Tibial nerve (tissue), 4 donors: ENCODE data around the gene PHF19.

Source experiments
- EP300 ChIP-seq, 2 donors: sonication (generic); formaldehyde crosslinking; IDR thresholded peaks; one replicate each; pipeline ENCODE4 v1.6.1; 2017; ENCODE audit warnings: antibody characterized with exemption in 2 of 2, mild to moderate bottlenecking in 1 of 2
- POLR2A ChIP-seq, 2 donors: fragments of 450-650 bp; IDR thresholded peaks; one replicate each; pipeline ENCODE4 v1.6.1; 2017; ENCODE audit warnings: antibody characterized with exemption in 2 of 2, mild to moderate bottlenecking in 2 of 2, moderate library complexity in 2 of 2
- TF ChIP-seq, protein P1 (sequence below), 5 experiments: fragments of 200-600 bp in 3 of 5; fragments of 450-650 bp in 2 of 5; sonication (generic) in 3 of 5; IDR thresholded peaks; one replicate each; pipeline ENCODE4 v1.5.1; 2016 to 2019; ENCODE audit warnings: antibody characterized with exemption in 5 of 5, mild to moderate bottlenecking in 3 of 5, moderate library complexity in 2 of 5

- TF ChIP-seq POLR2A (IDR thresholded peaks at IDR 0.05) (no peak), EP300 (IDR thresholded peaks at IDR 0.05) (no peak)
- TF ChIP-seq, protein P1, sequence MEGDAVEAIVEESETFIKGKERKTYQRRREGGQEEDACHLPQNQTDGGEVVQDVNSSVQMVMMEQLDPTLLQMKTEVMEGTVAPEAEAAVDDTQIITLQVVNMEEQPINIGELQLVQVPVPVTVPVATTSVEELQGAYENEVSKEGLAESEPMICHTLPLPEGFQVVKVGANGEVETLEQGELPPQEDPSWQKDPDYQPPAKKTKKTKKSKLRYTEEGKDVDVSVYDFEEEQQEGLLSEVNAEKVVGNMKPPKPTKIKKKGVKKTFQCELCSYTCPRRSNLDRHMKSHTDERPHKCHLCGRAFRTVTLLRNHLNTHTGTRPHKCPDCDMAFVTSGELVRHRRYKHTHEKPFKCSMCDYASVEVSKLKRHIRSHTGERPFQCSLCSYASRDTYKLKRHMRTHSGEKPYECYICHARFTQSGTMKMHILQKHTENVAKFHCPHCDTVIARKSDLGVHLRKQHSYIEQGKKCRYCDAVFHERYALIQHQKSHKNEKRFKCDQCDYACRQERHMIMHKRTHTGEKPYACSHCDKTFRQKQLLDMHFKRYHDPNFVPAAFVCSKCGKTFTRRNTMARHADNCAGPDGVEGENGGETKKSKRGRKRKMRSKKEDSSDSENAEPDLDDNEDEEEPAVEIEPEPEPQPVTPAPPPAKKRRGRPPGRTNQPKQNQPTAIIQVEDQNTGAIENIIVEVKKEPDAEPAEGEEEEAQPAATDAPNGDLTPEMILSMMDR (IDR thresholded peaks at IDR 0.05): no peak
These were observed 2.5 kb upstream of the PHF19 start for GRCh38 chr9:120879446-120879845.
